HG03064 (cell line): ENCODE measurements around the gene MSI1.

Experiments used
- ATAC-seq: cut with Tn5 transposase; IDR thresholded peaks from one replicate; pipeline ENCODE4 v1.9.1; 2021; ENCODE audit warnings: low read depth; ENCODE audit not compliant: unreplicated experiment

The MSI1 gene

GRCh38 chr12:120368789-120369602, at the start of gene MSI1:
Gene MSI1, minus strand, starts transcription at chr12:120369164. Its CDS starts 73 bp downstream, at chr12:120369091.
- ATAC-seq: no peak

GRCh38 chr12:120417917-120418580, 49.1 kb upstream of the MSI1 start:
- ATAC-seq: no peak

DNA sequence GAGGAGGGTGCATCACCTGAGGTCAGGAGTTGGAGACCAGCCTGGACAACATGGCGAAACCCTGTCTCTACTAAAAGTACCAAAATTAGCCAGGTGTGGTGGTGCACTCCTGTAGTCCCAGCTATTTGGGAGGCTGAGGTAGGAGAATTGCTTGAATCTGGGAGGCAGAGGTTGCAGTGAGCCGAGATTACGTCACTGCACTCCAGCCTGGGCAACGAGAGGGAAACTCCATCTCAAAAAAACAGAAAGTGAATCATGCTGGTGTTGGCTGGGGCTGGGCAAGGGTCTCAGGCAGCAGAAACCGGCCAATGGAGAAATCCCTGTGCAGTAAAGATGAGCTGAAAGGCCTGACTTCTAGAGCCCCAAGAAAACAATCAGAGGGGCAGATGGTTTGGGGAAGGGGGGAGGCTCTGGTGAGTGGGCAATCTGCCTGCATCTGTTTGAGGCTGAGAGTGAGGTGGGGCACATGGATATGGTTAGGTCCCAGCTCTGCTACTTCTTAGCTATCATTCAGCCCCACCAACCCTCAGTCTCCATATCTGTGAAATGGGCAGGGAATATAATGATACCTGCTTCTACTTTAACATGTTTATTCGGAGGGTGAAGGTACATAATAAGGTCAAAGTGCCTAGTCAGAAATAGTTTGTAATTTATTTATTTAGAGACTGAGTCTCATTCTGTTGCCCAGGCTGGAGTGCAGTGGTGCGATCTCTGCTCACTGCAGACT, 47.7 kb upstream of the MSI1 start:
- no peak for ATAC-seq

DNA sequence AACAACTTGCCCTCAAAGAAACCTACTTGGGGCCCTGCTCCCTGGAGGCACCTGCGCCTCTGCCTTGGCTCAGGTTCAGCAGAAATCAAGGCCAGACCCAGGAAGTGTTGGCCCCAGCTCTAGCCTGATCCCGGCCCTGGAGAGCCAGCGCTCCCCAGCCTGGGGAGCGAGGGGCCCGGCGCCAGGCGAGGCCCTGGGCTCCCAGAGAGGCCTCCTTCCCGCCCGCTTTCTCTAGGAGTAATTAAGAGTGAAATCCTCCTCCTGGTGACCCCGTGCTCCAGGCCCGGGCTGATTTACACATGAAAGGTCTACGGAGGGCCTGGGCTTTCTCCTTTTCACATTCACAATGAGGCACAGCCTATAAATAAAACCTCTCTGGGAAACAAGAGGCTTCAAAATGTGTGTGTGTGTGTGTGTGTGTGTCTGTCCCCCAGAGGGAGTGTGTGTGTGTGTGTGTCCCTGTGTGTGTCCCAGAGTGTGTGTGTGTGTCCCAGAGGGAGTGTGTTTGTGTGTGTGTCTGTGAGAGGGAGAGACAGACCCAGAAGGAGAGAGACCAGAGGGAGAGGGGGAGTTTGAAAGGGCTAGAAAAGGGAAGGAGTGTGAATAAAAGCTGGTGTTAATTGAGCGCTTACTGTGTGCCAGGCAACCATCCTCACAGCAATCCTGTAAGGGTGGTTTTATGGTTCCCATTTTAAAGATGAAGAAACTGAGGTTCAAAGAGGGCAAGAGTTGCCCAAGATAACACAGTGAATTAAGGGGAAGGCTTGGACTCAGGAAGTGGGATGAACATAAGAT, 45.1 kb upstream of the MSI1 start:
- ATAC-seq: no peak

DNA sequence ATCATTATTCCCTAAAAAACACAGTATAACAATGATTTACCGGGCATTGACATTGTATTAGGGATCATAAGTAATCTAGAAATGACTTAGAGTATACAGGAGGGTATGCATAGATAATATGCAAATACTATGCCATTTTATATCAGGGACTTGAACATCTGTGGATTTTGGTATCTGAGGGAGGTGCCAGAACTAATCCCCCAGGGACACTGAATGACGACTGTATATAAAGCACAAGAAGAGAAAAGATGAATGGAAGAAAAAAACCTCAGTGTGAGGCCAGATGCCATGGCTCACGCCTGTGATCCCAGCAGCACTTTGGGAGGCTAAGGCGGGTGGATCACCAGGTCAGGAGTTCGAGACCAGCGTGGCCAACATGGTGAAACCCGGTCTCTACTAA, 43.5 kb upstream of the MSI1 start:
- ATAC-seq: no peak

- no peak for ATAC-seq
These were observed 39.8 kb upstream of the MSI1 start for GRCh38 chr12:120408771-120409170.

DNA sequence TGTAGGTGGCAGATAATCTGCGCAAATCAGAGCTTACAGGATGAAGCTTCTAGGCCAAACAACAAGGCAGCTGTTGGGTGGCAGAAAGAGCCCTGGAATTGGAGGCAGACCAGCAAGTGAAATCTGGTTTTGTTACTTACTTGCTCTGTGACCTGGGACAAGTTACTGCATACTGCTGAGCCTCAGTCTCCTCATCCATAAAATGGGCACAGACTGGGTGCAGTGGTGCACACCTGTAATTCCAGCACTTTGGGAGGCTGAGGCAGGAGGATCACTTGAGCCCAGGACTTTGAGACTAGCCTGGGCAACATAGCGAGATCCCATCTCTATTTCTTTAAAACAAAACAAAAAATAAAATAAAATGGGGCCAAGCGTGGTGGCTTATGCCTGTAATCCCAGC, 37.6 kb upstream of the MSI1 start:
- no peak for ATAC-seq

DNA sequence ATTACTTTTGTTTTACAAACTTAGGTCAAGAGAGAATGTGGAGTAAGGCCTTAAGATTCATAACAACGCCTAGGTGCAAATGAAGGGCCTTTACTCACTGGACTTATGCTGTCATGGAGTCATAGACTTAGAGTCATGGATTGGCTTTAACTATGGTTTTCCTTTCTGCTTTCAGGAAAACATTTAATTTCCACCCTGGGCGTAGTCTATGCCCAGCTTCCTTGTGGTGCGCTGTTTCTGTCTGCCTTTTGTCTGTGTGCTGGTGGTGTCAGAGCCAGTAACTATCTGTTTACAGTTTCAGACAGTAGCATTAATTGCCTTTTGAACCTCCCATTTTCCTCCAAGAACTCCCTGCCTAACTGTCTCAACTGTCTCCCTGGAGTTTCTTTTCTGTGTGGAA, 37.1 kb upstream of the MSI1 start:
- no peak for ATAC-seq

GRCh38 chr12:120404271-120404670, 35.3 kb upstream of the MSI1 start:
- no peak for ATAC-seq

DNA sequence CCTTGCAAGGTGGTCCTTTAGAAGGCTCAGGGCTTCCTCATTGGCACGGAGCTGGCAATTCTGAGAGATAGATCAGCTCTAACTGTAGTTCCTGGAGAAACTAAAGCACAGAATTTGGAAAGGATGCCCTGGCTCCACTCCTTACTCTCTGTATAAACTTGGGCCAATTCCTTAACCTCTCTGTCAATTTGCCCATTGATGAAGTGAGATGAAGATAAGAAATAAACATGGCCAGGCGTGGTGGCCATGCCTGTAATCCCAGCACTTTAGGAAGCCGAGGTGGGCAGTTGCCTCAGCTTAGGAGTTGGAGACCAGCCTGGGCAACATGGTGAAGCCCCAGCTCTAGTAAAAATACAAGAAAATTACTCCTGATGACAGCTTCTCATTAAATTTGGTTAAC, 34.9 kb upstream of the MSI1 start:
- ATAC-seq: no peak

DNA sequence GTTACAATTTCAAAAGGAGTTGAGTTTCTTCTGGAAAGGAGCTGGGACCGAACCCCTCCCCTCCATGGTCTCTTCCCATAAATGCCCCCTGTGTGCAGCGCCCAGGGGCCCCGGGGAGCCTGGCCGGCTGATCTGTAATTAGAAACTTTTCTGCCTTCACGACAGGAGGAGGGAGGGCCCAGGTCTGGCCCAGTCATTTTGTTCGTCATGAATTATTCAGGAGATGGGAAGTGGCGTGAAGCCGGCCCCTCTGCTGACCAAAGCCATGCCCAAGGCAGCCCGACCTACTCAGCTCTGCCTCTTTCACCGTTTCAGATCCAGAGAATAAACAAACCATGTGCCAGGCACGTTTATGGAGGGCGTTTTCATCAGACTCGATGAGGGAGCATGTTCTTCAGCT, 33.3 kb upstream of the MSI1 start:
- ATAC-seq: no peak

DNA sequence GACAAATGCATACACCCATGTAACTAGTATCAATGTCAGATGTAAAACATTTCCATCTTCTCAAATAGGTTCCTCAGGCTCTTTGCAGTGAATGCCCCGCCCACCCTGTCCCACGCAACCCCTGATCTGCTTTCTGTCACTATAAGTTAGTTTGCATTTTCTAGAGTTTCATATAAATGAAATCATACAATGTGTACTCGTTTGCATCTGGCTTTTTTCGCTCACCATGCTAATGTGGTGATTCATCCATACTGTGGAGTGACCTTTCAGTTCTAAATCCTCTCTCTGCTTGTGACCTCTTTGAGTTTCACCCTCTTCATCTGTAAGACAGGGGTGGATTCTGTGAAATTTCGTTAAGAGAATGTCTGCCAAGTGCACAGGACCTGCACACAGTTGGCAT, 30.6 kb upstream of the MSI1 start:
- no peak for ATAC-seq

DNA sequence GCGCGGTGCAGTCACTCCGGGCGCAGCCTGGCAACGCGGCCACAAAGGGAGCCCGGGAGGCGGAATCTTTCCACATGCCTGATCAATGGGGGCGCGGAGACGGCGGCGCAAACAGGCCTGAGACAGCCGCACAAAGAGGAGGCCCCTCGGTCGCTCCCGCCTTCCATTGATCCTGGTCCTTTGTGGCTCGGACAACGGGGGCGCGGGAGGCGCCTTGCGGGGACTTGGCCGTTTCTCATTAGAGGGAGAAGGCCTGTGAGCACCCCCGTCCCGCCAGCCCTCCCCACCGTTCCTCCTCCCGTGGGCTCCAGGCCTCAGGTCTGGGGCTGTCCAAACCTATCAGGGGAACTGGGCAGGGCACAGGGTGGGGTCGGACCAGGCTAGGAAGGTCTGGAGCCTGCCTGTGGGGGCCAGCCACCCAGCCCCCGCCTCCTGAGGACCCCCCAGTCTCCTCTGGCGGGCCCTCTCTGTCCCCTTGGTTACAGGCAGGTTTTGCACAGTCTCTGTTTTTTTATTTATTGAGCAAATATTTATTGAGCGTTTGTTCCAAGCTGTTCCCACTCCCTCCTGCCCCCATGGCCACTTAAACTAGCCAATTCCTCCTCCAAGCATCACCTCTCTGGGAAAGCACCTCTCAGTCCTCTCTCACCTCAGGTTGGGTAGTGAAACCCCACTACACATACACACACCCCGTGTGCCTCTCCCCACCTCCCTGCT, 29.0 kb upstream of the MSI1 start:
- ATAC-seq: no peak

GRCh38 chr12:120394483-120395367, 25.8 kb upstream of the MSI1 start:
- no peak for ATAC-seq

DNA sequence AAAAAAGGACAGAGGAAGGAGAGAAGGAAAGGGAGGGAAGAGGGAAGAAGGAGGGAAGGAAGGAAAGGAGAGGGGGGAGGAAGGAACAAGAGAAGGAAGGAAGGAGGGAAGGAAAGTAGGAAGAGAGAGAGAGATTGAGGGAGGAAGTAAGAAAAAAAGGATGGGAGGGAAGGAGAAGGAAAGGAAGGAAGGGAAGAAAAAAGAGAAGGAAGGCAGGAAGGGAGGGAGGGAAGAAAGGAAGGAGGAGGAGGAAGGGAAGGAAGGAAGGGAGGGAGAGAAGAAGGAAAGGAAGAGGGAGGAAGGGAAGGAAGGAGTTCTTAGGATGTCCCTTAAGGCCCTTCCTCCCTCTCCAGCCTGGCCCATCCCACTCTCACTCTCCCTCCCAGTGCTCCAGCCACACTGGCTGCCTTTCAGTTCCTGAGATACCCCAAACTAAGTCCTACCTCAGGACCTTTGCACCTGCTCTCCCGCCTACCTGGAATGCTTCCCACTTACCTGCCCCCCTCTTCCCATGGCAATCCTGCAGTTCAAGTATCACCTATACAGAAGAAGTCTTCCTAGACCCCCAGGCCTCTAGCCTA, 21.7 kb upstream of the MSI1 start:
- ATAC-seq: no peak

DNA sequence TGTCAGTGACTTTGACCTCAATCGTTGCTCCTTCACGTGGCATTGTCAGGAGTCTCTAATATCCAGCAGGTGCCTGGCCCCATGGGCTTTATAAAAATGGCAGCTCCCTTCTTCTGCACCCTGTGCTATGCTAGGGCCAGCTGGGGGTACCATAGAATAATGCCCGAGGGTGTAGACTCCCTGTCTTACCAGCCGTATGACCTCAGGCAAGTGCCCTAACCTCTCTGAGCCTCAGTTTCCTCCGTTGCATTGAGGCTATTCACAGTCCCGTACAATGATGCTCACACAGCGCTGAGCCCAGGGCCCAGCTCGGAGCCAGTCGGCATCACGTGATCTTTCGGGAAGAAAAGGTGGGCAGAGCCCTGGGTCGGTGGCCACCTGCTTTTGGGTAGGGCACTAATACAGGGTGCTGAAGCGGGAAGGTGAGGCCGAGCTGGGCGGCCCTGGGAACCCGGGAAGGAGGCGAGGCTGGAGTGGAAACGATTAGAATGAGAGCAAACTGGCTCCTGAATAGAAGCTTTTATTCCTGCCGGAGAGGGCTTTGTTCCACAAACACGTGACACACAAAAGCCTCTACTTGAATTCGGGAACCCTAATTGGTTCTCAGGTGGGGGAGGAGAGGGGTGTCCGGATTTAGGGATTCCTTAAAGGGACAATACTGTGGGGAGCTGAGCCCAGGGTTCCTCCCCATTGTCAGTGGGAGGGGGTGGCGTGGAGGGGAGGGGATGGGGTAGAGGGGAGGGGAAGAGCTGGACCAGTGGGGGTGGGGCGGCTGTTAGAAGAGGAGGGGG, 19.9 kb upstream of the MSI1 start:
- ATAC-seq: no peak

DNA sequence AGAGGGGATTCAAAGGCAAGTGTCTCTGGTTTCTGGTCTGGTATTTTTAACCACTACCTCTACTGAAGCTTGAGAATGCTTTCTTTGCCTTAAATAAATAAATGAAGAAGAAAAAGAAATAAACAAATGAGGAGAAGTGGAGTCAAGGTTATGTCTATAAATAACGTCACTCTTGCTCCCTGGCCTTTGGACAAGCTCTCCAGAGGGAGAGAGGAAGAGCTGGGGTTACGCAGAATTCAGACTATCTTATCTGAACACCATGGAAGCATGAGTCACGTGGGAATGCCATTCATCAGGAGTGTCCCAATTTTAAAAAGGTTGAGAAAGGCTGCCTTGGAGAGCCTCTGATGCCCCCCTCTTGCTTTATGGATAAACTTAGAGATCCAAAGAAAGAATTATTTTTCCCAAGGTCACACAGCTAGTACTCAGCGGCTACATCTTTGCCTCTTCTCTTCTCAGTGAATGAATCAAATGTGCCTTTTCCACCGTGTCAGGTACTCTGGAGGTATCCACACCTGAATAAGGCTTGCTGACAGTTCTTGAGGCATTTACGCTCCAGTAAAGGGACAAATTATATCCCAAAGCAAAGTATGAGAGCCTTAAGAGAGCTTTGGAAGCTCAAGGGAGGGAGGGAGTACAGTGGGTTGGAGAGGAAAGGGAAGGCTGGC, 12.9 kb upstream of the MSI1 start:
- ATAC-seq: no peak
